Activated CD4-positive, alpha-beta memory T cell treated with anti-CD3 and anti-CD28 coated beads, Interleukin-2, amount 10 ng/mL, durations not matched to agents 7 days and 5 days (primary cell): ENCODE results near the gene IPO9. TPM values are rescaled to one million over a fixed set of nuclear protein-coding genes. Genes with fewer than 3 reads are reported as not detected.
"Not testable (repeated sequence)": the region's sequence is repeated elsewhere in the genome, so short reads cannot be mapped to it uniquely, and the experiment has no call there.

Experiments used
- CTCF ChIA-PET: fragments of 350-600 bp; sonication (Branson Sonifier 250); formaldehyde crosslinking; loops from one replicate; lab custom pipeline; 2021; ENCODE audit warnings: antibody characterized with exemption, inconsistent platforms; lab: Charles Lee
- POLR2A ChIA-PET: fragments of 350-600 bp; sonication (Branson Sonifier 250); formaldehyde crosslinking; loops from one replicate; lab custom pipeline; 2021; ENCODE audit warnings: antibody characterized with exemption; lab: Charles Lee
- DNase-seq: peaks from one replicate; pipeline ENCODE4 v3.0.0-alpha.2; 2020
- H3K27ac Mint-ChIP-seq: one replicate; pipeline ENCODE4 v1.8.0; 2021; ENCODE audit warnings: mild to moderate bottlenecking, mixed read lengths
- H3K27me3 Mint-ChIP-seq: one replicate; pipeline ENCODE4 v1.8.0; 2021; ENCODE audit warnings: mixed read lengths
- H3K36me3 Mint-ChIP-seq: one replicate; pipeline ENCODE4 v1.8.0; 2021; ENCODE audit warnings: low read depth, mixed read lengths
- H3K4me1 Mint-ChIP-seq: one replicate; pipeline ENCODE4 v1.8.0; 2021; ENCODE audit warnings: mixed read lengths
- H3K4me3 Mint-ChIP-seq: one replicate; pipeline ENCODE4 v1.8.0; 2021; ENCODE audit warnings: mild to moderate bottlenecking, mixed read lengths
- H3K9me3 Mint-ChIP-seq: one replicate; pipeline ENCODE4 v1.8.0; 2021; ENCODE audit warnings: mixed read lengths
- total RNA-seq, 2 experiments: library from RNA; stranded (reverse); gene quantifications; one replicate each; pipeline ENCODE4 v1.2.3, GENCODE V29; 2021

Gene IPO9
- total RNA-seq, 2 experiments from 2014 or later = 44.3 to 49.5 TPM

DNA sequence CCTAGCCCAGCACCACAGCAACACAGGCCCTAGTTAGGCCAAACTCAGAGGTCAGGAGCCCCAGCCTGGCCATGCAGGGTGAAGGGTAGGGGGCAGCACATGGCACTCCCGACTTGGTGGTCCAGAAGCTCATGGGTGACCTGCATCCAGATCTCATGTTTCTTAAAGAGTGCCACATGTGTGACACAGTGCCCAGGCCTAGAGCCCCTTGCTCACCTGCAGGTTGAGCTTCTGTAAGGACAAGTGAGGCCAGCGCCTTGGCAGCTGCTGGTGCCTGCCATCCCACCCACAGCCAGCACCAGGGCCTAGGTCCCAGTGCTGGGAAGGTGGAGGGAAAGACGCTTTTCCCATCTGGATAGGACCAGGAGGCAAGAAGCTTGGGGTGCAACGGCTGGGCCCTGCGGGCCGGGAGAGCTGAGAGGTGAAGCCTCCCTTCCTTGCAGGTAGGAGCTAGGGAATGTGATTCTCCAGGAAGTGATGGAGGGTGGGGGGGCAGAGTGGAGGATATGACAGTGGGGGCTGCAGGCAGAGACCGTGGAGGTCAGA lies 66.2 kb downstream of the IPO9 start:
- ChIA-PET CTCF (interaction anchor here (0.6 to 5.0 kb wide), 42 partner anchors 8 to 248 kb away, joined by 3 to 116 read pairs (median 6); partner anchors contain the start of genes IPO9, LMOD1, RNPEP and TIMM17A), POLR2A (interaction anchor here (0.6 to 2.5 kb wide), 9 partner anchors 12 to 606 kb away, joined by 3 to 20 read pairs (median 3); partner anchors contain the start of genes RNPEP and TIMM17A)
- H3K4me1 Mint-ChIP-seq = peaks cover 19% of the 10 kb centered on the region
- H3K9me3 Mint-ChIP-seq = no peaks in the 10 kb centered on the region
- no peak for DNase-seq
- peaks cover 16% of the 10 kb centered on the region for H3K27me3 Mint-ChIP-seq
- H3K36me3 Mint-ChIP-seq = no peaks in the 10 kb centered on the region
- no peak overlapping the region for H3K4me3 Mint-ChIP-seq
- no peak overlapping the region for H3K27ac Mint-ChIP-seq

GRCh38 chr1:201895913-201896807 lies 67.2 kb downstream of the IPO9 start:
- Mint-ChIP-seq H3K36me3 (no peaks in the 10 kb centered on the region), H3K4me1 (peaks cover 19% of the 10 kb centered on the region), H3K27ac (peak overlapping the region; percentile 63), H3K4me3 (no peak overlapping the region), H3K27me3 (peaks cover 15% of the 10 kb centered on the region), H3K9me3 (no peaks in the 10 kb centered on the region)
- CTCF ChIA-PET = interaction anchor here (0.6 to 5.0 kb wide), 54 partner anchors 8 to 637 kb away, joined by 3 to 116 read pairs (median 5); partner anchors contain the start of genes IPO9, LMOD1, RNPEP and TIMM17A
- DNase-seq = peak; percentile 90
- POLR2A ChIA-PET = interaction anchor here (0.6 to 2.5 kb wide), 13 partner anchors 9 to 1934 kb away, joined by 3 to 20 read pairs (median 4); partner anchors contain the start of genes RNPEP and TIMM17A

- no peak for DNase-seq
- Mint-ChIP-seq H3K27ac (no peak overlapping the region), H3K27me3 (peaks cover 12% of the 10 kb centered on the region), H3K36me3 (no peaks in the 10 kb centered on the region), H3K4me1 (peaks cover 19% of the 10 kb centered on the region), H3K9me3 (no peaks in the 10 kb centered on the region), H3K4me3 (no peak overlapping the region)
- ChIA-PET POLR2A (interaction anchor here (1.3 to 2.5 kb wide), 7 partner anchors 10 to 86 kb away, joined by 4 to 20 read pairs (median 10); partner anchors contain the start of genes RNPEP and TIMM17A), CTCF (interaction anchor here (0.8 to 5.0 kb wide), 29 partner anchors 10 to 266 kb away, joined by 3 to 116 read pairs (median 8); partner anchors contain the start of genes IPO9, LMOD1, RNPEP and TIMM17A)
Observed at GRCh38 chr1:201896951-201897391, 68.0 kb downstream of the IPO9 start.

GRCh38 chr1:201898240-201898894 lies 69.4 kb downstream of the IPO9 start:
- Mint-ChIP-seq H3K4me3 (no peak overlapping the region), H3K27me3 (peaks cover 12% of the 10 kb centered on the region), H3K27ac (no peak overlapping the region), H3K4me1 (peaks cover 19% of the 10 kb centered on the region), H3K9me3 (no peaks in the 10 kb centered on the region), H3K36me3 (no peaks in the 10 kb centered on the region)
- ChIA-PET POLR2A (no interaction called here), CTCF (interaction anchor here (1.2 to 5.0 kb wide), 3 partner anchors 21 to 74 kb away, joined by 4 to 116 read pairs (median 5); partner anchors contain the start of gene TIMM17A)
- no peak for DNase-seq

GRCh38 chr1:201898992-201899391 lies 70.0 kb downstream of the IPO9 start:
- Mint-ChIP-seq H3K36me3 (no peaks in the 10 kb centered on the region), H3K9me3 (no peaks in the 10 kb centered on the region), H3K27ac (no peak overlapping the region), H3K4me1 (peaks cover 18% of the 10 kb centered on the region), H3K27me3 (peaks cover 9% of the 10 kb centered on the region), H3K4me3 (no peak overlapping the region)
- POLR2A ChIA-PET = no interaction called here
- CTCF ChIA-PET = interaction anchor here (0.8 to 5.0 kb wide), 3 partner anchors 14 to 109 kb away, joined by 3 to 116 read pairs (median 3); no protein-coding TSS in a partner anchor
- no peak for DNase-seq

DNA sequence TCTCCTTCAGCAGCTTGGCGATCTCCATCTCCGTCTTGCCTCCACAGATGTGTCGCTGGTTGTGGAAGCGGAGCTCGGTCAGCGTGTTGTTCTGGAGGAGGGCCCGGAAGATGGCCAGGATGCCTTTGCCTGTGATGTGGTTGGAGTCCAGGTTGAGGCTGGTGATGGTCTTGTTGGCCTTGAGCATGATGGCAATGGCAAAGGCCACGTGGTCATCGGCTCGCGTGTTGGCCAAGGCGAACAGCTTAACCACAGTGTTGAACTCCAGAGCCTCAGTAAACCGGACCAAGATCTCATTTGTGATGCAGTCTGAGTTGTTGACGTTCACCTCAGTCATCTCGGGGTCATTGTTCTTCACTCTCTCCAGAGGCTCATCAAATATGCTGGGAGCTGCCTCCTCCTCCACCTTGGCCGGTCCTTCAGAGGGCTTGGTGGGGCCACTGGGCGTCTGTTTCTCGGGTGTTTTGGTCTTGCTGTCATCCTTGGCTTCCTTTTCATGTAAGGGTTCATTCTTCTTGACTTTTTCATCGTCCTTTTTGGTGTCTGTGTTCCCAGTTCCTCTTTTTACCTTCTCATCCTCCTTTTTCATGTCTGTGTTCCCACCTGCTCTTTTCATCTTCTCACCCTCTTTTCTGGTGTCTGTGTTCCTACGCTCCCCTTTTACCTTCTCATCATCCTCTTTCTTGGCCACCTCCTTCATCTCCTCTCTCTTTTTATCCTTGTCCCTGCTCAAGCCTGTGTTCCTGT lies 70.9 kb downstream of the IPO9 start:
- POLR2A ChIA-PET = interaction anchor here (0.8 kb wide), 1 partner anchor 73 kb away, joined by 3 read pairs; no protein-coding TSS in a partner anchor
- Mint-ChIP-seq H3K27ac (no peak overlapping the region), H3K27me3 (peaks cover 9% of the 10 kb centered on the region), H3K9me3 (no peaks in the 10 kb centered on the region), H3K4me1 (peaks cover 17% of the 10 kb centered on the region), H3K36me3 (no peaks in the 10 kb centered on the region), H3K4me3 (no peak overlapping the region)
- DNase-seq = no peak
- CTCF ChIA-PET = interaction anchor here (0.6 to 5.0 kb wide), 4 partner anchors 13 to 443 kb away, joined by 3 to 116 read pairs (median 4); no protein-coding TSS in a partner anchor

DNA sequence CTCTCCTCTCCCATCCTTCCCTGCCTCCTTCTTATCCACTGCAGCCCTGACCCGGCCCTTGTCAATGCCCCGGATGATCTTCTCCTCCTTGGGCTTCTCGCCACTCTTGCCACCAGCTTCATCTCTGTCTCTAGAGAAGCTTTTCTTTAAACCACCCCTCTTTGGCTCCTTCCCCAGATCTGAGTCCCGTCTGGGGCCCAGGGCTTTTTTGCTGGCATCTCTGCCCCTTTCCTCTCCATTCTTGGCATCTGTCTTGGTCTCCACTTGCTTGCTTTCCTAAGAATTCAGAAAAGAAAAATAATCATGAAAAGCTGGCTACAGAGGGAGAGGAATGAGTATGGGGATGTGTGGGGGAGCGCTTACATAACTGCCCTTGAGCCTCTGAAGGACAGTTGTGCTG lies 71.5 kb downstream of the IPO9 start:
- no peak overlapping the region for H3K4me3 Mint-ChIP-seq
- no peaks in the 10 kb centered on the region for H3K36me3 Mint-ChIP-seq
- no peak for DNase-seq
- H3K27me3 Mint-ChIP-seq = peaks cover 9% of the 10 kb centered on the region
- H3K27ac Mint-ChIP-seq = no peak overlapping the region
- H3K9me3 Mint-ChIP-seq = no peaks in the 10 kb centered on the region
- peaks cover 18% of the 10 kb centered on the region for H3K4me1 Mint-ChIP-seq
- ChIA-PET POLR2A (interaction anchor here (0.8 kb wide), 1 partner anchor 73 kb away, joined by 3 read pairs; no protein-coding TSS in a partner anchor), CTCF (no interaction called here)

DNA sequence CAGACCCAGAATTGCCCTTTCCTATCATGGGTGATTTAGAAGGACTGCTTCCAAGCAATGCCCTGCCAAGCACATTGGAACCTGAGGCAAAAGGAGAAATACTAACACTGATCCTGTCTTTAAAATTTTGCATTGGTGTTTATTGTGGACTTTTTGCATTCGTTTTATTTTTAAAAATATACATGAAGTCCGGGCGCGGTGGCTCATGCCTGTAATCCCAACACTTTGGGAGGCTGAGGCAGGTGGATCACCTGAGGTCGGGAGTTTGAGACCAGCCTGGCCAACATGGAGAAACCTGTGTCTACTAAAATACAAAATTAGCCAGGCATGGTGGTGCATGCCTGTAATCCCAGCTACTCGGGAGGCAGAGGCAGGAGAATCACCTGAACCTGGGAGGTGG lies 72.1 kb downstream of the IPO9 start:
- H3K36me3 Mint-ChIP-seq, DNase-seq, H3K4me3 Mint-ChIP-seq, H3K27me3 Mint-ChIP-seq, H3K27ac Mint-ChIP-seq, POLR2A ChIA-PET, H3K9me3 Mint-ChIP-seq, CTCF ChIA-PET: not testable (repeated sequence)
- peaks cover 15% of the 10 kb centered on the region for H3K4me1 Mint-ChIP-seq

DNA sequence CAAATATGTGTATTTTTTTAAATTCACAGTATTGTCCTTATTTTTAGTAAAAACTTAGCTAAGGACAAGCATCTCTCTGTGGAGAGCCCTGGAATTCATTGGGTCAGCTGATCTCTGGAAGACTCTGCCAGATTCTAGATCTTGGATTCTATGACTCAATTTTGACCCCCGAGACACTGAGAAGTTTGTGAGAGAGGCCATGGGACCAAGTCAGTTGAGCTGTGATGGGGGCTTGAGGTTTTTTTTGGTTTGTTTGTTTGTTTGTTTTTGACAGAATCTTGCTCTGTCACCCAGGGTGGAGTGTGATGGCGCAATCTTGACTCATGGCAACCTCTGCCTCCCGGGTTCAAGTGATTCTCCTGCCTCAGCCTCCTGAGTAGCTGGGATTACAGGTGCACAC lies 73.2 kb downstream of the IPO9 start:
- Mint-ChIP-seq H3K9me3 (no peaks in the 10 kb centered on the region), H3K27me3 (peaks cover 9% of the 10 kb centered on the region), H3K4me3 (no peak overlapping the region), H3K27ac (no peak overlapping the region), H3K36me3 (no peaks in the 10 kb centered on the region), H3K4me1 (peaks cover 6% of the 10 kb centered on the region)
- ChIA-PET POLR2A (no interaction called here), CTCF (interaction anchor here (1.0 kb wide), 1 partner anchor 80 kb away, joined by 3 read pairs; no protein-coding TSS in a partner anchor)
- no peak for DNase-seq

DNA sequence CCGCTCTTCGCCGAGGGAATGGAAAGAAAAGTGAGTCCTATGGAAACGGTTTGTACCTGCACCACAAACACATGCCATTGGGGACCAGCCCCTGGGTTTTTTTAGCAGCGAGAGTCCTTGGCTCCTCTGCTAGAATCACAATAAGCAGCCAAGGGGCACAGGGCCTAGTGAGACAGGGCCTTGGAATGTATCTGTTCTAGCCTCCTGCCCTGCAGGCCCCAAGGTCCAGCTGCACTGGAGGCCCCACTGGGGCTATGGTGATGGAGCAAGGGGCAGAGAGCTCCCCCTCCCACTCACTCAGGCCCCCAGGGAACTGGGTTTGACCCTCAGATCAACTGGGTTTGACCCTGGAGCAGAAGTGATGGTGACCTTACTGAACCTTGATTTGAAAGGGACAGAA lies 74.2 kb downstream of the IPO9 start:
- Mint-ChIP-seq H3K27ac (no peak overlapping the region), H3K4me1 (peaks cover 6% of the 10 kb centered on the region), H3K36me3 (no peaks in the 10 kb centered on the region), H3K4me3 (no peak overlapping the region), H3K27me3 (peaks cover 9% of the 10 kb centered on the region), H3K9me3 (no peaks in the 10 kb centered on the region)
- ChIA-PET POLR2A (no interaction called here), CTCF (no interaction called here)
- DNase-seq = no peak

GRCh38 chr1:201904579-201904978 lies 75.6 kb downstream of the IPO9 start:
- DNase-seq = no peak
- Mint-ChIP-seq H3K27me3 (peaks cover 10% of the 10 kb centered on the region), H3K4me3 (no peak overlapping the region), H3K36me3 (no peaks in the 10 kb centered on the region), H3K27ac (no peak overlapping the region), H3K4me1 (peaks cover 6% of the 10 kb centered on the region), H3K9me3 (no peaks in the 10 kb centered on the region)
- ChIA-PET POLR2A (no interaction called here), CTCF (interaction anchor here (1.1 to 1.3 kb wide), 2 partner anchors 9 to 10 kb away, joined by 3 to 4 read pairs; no protein-coding TSS in a partner anchor)
